G401.6 (cell line): ENCODE data around the gene FUT8.
"Not testable (repeated sequence)": the region's sequence is repeated elsewhere in the genome, so short reads cannot be mapped to it uniquely, and the experiment has no call there.

Experiments used
- FAIRE-seq: peaks from 2 replicates; lab custom pipeline; 2012; peaks lifted over from hg19 to GRCh38; lab: Jason Lieb, UNC

Gene FUT8

DNA sequence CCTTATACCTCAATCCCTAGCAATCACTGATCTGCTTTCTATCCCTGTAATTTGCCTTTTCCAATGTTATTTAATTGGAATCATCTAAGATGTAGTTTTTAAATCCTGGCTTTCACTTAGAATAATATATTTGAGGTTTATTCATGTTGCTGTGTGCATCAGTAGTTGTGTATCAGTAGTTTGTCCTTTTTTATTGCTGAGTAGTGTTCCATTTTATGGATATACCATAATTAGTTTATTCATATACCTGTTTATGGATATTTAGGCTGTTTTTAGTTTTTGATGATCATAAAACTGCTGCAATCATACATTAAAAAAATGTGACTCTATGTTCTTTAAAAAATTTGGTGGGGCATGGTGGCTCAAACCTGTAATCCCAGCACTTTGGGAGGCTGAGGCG, 43.7 kb downstream of the FUT8 start:
- FAIRE-seq, result no peak

DNA sequence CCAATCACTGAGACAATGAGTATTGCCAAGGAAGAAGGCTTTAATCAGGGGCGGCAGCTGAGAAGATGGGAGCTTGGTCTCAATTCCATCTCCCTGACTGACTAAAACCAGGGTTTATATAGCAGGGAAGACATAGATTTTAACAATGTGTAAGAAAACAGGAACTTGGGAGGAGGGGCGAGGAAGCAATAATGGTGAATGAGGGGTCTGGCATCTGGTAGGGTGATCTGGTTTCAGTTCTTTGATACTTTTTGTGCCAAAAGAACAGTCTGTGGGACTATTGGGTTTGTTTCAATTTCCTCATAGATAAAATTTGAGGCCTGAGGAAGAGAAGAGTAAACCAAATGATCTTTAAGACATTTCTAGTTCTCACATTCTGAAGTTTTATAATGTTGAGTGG, 49.2 kb downstream of the FUT8 start:
- FAIRE-seq, result no peak

DNA sequence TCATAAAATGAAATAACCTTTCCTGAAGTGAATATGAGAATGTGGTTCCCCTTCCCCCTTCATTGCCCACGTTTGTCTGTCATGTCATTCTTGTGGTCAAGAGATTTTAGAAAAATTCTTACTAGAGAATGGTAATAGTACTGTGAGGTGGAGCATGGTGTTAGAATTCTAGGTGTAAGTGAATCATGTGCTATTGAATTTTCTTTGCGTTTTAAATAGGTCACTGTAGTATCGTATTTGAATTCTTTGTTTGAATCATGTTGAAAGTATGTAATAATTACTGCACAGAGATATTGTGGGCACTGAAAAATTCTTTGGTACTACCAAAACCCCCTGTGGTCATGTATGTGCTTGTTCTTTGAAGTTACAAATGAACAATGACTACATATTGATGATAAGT, 49.9 kb downstream of the FUT8 start:
- FAIRE-seq, result no peak

DNA sequence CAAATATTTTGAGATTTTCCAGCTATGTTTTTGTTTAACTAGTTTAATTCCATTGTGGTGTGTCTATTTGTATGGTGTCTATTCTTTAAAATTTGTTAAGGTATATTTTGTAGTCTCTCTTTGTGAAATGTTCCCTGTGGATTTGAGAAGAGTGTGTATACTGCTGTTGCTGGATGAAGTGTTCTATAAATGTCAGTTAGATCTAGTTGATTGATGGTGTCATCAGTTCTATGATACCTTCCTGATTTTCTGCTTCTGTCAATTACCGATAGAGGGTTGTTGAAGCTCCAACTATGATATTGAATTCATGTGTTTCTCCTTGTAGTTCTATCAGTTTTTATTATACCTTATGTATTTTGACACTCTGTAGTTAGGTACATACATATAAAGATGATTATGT, 53.1 kb downstream of the FUT8 start:
- no peak for FAIRE-seq

DNA sequence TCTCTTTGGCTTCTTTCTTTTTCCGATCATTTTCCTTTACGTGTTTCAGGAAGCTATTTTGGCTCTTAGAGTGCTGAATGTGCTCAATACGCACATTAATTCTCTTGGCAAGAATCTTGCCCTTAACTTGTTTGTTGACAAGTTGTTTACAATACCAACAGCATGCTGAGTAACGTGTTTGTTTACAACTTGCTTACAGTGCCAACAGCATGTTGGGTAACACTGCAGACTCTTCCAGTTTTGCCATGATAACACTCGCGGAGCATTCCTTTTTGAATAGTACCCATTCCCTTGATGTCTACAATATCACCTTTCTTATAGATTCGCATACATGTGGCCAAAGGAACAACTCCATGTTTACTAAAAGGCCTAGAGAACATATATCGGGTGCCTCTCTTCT, 55.4 kb downstream of the FUT8 start:
- FAIRE-seq, result not testable (repeated sequence)

DNA sequence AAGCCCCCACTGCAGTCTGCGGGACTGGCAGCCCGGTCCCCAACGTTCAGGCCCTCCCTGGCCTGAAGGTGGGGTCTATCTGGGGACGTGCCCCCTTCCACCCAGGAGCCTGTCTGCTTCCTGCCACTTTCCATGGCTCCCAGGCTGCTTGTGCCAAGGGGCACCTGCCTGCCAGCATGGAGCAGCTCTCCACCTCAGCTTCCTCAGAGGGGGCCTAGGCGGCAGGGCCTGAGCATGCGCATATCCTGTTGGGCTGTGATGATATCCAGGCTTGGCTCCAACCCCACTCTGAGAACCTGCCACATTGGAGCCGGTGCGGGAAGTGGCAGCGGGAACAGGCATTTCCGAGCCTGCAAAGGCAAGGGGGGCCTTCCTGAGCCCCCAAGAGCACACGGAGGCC, 57.4 kb downstream of the FUT8 start:
- FAIRE-seq, result no peak

DNA sequence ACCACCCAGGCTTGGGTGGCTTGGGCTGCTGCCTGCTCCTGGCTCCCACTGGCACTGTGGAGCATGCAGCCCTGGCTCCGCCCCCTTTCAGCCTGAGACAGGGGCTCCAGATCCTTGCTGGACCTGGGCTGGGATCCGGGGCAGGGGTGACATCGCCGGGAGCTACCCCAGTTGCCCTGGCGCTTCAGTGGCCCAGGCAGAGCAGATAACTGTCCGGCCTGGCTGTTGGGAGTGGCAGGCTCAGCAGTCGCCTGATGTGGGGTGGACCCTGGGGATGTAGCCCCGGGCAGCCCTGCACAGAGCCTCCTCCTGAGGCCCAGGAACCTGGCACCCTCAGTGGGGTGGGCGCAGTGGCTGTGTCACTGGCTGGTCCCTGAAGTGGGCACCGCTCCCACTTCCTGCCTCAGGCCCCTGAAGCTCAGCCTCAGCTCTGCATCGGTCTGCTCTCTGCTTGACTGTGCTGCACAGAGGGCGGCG, 57.9 kb downstream of the FUT8 start:
- FAIRE-seq, result no peak

DNA sequence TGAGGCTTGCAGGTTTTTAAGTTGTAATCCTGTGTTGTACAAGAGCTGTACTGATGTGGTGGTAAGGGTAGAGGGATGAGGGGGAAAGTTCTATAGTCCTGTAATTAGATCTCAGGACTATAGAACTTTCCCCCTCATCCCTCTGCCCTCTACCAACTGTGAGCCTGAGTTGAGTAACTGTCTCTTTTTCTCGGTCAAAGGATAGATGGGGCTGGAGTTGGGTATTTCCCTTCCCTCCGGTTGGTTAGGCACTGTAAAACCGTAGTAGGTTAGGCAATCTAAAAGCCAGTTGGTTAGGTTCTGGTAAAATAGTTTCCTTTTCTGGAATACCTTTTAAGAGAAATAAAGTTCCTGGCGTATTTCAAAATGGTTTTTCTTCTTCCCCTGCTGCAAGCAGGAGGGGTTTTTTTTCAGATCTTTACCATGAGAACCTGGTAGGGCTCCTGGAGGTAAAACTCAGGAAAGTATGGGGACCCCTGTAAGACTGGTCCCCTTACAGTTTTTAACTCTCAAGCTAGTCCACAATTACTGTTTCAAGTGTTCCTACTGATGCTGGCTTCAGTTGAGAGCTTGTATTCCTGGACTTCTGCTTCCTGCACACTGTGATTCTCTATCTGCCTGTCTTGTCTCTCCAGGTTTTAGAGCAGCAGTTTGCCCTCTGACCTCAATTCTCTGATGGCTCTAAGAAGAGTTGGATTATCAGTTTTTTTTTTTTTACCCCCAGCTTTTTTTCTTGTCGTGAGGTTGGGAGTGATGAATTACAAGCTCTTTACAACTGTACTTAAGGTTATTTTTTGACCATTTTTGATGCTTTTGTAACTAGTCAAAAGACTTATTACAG, 58.7 kb downstream of the FUT8 start:
- no peak for FAIRE-seq

DNA sequence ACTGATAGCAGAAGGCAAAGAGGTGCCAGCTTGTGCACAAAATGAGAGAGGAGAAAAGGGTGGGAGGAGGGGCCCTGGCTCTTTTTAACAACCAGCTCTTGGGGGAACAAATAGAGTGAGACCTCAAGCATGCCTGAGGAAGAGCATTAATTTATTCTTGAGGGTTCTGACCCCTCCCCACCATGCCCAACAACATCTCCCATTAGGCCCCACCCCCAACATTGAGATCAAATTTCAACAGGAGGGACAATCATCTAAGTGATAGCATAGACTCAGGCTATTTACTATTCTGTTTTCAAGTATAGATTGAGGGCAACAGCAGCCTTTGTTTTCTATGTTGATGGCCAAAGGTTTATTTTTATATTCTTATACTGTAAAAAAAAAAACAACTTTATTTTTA, 59.7 kb downstream of the FUT8 start:
- FAIRE-seq, result no peak

DNA sequence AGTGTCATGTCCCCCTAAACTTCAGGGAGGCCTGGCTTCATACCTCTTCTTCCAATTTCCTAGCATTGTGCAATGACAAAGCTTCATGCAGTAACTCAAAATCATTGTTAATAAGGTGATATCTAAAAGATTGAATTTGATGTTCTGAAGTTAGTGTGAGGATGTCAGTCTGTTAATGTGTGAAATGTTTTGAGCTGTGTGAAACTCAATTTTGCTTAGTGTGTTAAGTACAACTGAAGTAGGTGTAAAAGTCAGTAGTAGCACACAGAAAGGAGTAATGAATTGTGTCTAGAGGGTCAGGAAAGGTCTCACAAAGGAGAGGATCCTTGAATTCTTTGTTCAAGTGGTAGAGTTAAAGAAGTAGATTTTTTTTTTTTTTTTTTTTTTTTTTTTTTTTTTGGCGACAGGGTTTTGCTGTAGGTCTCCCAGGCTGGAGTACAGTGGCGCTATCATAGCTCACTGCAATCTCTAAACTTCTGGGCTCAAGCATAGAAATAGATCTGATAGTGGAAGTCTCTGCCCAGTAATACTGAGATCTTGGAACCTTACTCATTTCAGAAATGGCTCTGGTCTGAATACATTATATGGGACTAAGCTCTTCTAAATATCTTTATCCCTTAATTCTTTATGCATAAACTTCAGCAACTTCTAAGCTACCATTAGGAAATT, 63.9 kb downstream of the FUT8 start:
- FAIRE-seq, result no peak

DNA sequence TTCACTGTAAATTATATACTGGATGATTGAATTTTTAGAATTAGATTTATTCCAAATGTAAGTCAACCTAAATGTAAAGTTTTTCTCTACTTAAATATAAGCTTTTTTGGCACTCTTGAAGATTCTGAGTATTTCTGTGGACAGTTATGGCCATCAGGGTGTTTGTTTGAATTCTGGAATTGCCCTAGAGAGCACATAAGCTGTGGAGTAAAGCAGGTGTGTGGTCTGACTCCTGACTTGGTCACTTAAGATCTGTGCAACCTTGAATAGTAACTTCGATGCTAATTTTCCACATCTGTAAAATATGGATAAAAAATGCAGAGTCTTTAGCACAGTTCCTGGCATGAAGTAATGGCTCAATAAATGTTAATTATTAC, 64.4 kb downstream of the FUT8 start:
- FAIRE-seq, result no peak

DNA sequence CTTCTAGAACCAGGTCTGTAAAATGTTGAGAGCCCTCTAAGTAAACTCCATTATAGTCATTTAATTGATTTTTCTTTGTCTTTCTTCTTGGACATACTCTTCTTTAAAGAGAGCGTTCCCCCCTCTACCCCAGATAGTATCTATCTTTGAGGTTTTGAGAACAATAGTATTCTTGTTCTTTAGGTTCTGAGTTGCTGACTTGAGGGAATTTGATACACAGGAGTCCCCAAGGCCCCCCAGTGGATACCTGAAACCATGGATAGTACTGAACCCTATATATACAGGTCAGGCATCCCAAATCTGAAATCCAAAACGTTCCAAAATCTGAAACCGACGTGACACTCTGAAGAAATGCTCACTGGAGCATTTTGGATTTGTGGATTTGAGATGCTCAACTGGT, 65.5 kb downstream of the FUT8 start:
- no peak for FAIRE-seq

DNA sequence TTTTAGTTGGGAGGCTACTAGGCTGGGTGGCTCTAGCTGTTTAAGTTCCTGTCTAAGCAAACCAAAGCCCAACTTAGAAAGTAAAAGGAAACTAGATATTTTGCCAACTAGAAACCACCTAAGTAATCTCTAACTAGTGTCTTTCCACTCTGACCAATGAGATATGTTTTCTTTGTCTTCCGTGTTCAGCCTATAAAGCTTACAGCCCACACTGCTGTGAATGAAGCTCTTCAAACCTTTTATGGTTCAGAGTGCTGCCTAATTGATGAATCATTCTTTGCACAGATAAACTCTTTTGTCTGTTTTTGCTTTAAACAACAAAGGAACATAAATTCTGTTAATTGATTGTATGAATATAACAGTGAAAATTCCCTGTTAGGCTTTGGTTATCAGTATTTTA, 66.1 kb downstream of the FUT8 start:
- FAIRE-seq, result no peak

DNA sequence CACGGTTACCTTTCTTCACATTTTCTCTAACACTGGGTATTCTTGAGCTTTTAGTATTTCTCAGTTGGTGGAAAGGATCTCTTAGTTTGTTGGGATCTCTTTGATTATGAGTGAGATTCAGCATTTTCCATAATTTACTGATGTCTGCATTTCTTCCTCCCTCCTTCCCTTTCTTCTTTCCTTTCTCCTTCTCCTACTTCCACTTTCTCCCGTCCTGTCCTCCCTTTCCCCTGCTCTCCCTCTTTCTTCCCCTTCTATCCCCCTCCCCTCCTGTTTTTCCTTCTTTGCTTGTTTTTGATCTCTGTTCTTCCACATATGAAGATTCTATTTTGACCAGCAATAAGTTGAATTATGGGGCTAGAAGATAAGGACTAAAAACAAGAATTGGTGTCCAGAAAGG, 66.9 kb downstream of the FUT8 start:
- no peak for FAIRE-seq

DNA sequence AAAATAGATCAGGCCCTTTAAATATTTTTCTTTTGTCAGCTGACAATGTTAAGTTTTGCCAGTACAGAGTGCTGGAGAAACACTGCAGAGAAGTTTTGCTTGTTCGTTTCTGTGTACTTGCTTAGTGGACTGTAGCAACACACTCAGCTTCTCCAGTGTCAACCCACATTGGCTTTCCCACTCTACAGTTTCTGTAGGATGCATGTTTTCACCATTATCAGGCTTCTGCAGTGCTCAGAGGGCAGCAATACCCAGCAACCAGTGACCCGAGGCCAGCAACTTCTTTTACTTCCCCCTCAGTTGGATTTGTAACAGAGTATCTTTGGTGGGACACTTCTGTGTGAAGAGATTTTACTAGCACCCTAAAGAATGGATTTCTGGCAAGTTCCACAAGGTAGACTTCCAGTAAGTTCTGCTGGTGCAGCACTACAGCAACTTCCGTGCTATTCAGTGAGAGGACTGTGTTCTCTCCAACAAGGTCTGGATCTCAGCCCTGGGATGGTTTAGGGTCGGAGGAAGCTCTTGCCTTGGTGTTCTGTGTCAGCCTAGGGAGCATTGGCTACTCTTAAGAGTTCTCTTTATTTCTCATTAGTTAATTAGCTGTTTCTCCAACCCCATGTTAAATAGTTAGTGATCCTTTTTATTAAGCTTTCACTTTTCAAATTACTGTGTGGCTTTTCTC, 70.4 kb downstream of the FUT8 start:
- FAIRE-seq, result no peak

DNA sequence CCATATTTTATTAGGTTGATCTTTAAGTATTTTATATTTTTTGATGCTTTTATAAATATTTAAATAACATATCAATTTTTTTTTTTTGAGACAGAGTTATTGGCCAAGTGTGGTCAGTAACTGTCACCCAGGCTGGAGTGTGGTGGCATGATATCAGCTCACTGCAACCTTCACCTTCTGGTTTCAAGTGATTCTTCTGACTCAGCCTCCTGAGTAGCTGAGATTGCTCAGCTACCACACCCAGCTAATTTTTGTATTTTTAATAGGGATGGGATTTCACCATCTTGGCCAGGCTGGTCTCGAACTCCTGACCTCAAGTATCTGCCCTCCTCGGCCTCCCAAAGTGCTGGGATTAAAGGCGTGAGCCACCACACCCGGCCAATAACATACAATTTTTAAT, 71.1 kb downstream of the FUT8 start:
- FAIRE-seq, result no peak

DNA sequence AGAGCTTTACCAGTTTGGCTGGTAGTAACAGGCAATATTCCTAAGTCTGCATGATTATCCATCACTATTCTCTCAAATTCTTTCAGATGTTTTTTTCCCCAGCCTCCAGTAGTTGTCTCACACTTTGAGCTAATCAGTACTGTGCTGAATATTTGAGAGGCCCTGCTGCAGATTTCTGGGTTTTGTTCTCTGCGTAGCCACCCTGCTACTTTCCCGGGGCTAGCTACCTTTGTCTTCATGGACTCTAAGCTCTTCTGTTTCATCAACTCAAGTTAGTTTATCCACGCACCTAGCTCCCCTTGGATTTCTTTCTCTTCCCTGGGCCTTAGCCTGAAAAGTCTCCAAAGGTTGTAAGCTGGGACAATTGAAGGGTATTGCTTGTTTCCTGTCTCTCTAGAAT, 73.0 kb downstream of the FUT8 start:
- no peak for FAIRE-seq

DNA sequence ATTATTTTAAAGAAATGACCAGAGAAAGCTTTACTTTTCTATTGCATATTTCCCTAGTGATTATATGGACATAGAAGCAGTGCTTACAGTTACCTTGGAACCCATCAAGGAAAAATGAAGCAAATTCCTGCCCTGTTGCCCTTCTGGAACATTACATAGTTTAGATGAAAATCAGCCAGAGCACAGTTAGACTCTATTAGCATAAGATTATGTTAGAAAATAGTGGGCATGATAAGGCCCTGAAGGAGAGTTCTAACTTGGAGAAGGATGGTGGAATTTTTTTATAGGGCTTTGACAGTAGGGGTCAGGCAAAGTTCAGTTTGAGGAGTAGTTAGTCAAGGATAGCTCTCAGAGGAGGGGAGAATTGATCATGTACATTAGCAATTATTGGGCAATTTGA, 74.3 kb downstream of the FUT8 start:
- FAIRE-seq, result no peak

DNA sequence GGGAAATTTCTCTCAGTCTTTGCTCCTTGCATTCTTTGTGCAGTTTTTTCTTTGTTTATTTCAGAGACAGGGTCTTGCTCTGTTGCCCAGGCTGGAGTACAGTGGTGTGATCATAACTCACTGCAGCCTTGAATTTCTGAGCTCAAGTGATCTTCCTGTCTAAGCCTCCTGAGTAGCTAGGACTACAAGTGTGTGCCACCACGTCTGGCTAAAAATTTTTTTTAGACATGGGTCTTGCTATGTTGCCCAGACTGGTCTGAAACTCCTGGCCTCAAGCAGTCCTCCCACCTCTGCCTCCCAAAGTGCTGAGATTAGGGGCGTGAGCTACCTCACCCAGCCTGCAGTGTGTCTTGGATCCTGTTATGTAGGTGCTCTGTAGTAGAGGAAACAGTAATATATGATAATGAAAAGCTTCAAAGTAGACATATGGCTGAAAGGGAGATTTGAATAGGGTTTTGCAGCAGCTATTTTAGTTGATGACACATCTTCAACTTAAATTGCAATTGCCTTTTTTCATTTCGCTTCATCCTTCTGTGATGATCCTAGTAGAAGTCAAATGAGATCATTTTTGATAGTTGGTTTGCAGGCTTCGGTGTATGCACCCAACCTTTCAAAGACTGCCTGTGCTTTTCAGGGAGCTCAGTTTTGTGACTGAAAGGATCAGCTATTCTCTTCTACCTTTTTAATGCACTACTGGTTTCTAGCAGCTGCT, 75.4 kb downstream of the FUT8 start:
- no peak for FAIRE-seq

DNA sequence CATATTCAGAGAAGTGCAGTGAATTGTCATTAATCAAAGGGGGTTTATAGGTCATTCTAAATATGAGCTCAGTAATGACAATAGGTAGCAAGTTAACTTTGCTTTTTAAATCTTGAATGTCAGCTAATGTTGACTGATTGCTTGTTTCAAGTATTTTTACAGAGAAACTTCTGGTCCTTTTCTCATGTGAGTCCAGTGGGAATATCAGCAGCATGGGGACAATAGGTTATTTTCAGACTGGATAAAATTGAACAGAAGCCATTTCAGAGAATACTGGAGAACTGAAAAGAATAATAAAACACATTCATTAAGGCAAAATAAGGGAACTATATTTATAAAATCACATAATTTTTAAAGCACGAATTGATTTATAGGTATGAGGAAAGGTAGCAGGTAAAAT, 78.7 kb downstream of the FUT8 start:
- FAIRE-seq, result no peak

DNA sequence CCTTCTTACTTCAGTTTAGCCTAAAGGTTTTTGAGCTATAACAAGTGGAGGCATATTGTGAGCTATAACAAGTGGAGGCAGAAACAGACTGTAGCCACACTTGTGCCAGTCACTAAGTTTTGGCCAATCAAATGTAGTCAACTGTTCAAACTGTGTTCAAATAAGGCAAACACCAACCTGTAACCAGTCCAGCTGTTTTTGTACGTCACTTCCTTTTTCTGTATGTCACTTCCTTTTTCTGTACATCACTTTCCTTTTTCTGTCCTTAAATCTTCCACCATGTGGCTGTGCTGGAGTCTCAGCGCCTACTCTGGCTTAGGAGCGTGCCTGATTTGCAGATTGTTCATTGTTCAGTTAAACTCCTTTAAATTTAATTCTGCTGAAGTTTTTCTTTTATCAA, 79.7 kb downstream of the FUT8 start:
- no peak for FAIRE-seq

DNA sequence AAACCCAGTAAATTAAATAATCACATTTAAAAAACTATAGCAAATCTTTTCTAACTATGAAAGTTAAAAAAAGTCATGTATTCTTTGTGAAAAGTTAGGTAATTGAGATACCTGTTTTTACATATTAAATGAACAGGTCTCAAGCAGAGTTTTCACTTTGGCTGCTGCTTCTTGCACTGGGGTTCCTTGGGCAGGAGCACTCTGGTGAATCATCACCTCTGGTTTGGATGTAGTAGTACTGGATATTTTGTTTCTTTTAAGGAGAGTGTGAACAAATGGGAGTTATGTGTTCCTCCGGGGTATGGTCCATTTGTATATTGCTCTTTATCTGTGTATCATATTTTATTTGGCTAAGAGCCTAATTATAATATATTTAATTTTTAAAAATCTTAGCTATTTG, 82.7 kb downstream of the FUT8 start:
- FAIRE-seq, result no peak
